SU-DHL-6 (cell line): Measurements from ENCODE around the gene UGT2A1.

Source experiments
- H2AFZ ChIP-seq: fragments of 200-600 bp; sonication (generic); 2 replicates; pipeline ENCODE4 v1.6.1; 2014; ENCODE audit warnings: low read depth, mild to moderate bottlenecking, moderate library complexity, mixed read lengths, antibody characterized with exemption, low read length; ENCODE audit not compliant: severe bottlenecking
- H3F3A ChIP-seq: fragments of 200-600 bp; shearing (Covaris generic); 2 replicates; pipeline ENCODE4 v1.6.0; 2016; ENCODE audit warnings: antibody characterized with exemption, mild to moderate bottlenecking; ENCODE audit not compliant: insufficient read depth
- H3K27ac ChIP-seq: fragments of 200-600 bp; sonication (generic); 2 replicates; pipeline ENCODE4 v1.5.1; 2016; ENCODE audit warnings: low read depth, mild to moderate bottlenecking, low read length, moderate library complexity, mixed read lengths
- H3K27me3 ChIP-seq: fragments of 200-600 bp; sonication (generic), shearing (Covaris generic); 2 replicates; pipeline ENCODE4 v1.6.0; 2014; ENCODE audit warnings: mild to moderate bottlenecking, low read length
- H3K36me3 ChIP-seq: fragments of 200-600 bp; sonication (generic); 2 replicates; pipeline ENCODE4 v1.6.1; 2014; ENCODE audit warnings: mild to moderate bottlenecking, low read length, mixed read lengths
- H3K4me2 ChIP-seq: fragments of 300-600, 200-600 bp; shearing (Covaris generic), sonication (generic); 2 replicates; pipeline ENCODE4 v1.6.0; 2014; ENCODE audit warnings: low read length, low read depth, mild to moderate bottlenecking; ENCODE audit not compliant: poor library complexity, severe bottlenecking
- H3K4me3 ChIP-seq: fragments of 200-600 bp; sonication (generic); 2 replicates; pipeline ENCODE4 v1.5.1; 2014; ENCODE audit warnings: antibody characterized with exemption, low read length, mild to moderate bottlenecking, mixed read lengths; ENCODE audit not compliant: insufficient read depth, poor library complexity, severe bottlenecking
- H3K79me2 ChIP-seq: fragments of 200-600 bp; sonication (generic); 2 replicates; pipeline ENCODE4 v1.6.1; 2014; ENCODE audit warnings: mild to moderate bottlenecking, low read length, moderate library complexity; ENCODE audit not compliant: insufficient read depth
- H3K9ac ChIP-seq: fragments of 200-600 bp; sonication (generic); 2 replicates; pipeline ENCODE4 v1.7.0; 2014; ENCODE audit warnings: mild to moderate bottlenecking, low read length
- H3K9me2 ChIP-seq: fragments of 200-600 bp; sonication (generic); replicated peaks from 2 replicates; pipeline ENCODE4 v1.6.1; 2014; ENCODE audit warnings: low read length; ENCODE audit not compliant: insufficient read depth
- H3K9me3 ChIP-seq: fragments of 200-600 bp; sonication (generic); 2 replicates; pipeline ENCODE4 v1.6.1; 2014; ENCODE audit warnings: low read length, mixed read lengths; ENCODE audit not compliant: insufficient read depth
- H4K20me1 ChIP-seq: fragments of 200-600 bp; sonication (generic); 2 replicates; pipeline ENCODE4 v1.6.1; 2014; ENCODE audit warnings: low read depth, mild to moderate bottlenecking, antibody characterized with exemption, low read length, moderate library complexity, mixed read lengths
- CTCF ChIP-seq: fragments of 200-600 bp; sonication (generic); IDR thresholded peaks from one replicate; pipeline ENCODE4 v1.5.1; 2017; ENCODE audit warnings: antibody characterized with exemption, mild to moderate bottlenecking, low read length, moderate library complexity; ENCODE audit not compliant: insufficient read depth, poor library complexity, severe bottlenecking
- EZH2phosphoT487 ChIP-seq: fragments of 200-600 bp; sonication (generic), shearing (Covaris generic); conservative IDR thresholded peaks from 2 replicates; pipeline ENCODE4 v1.6.1; 2018; ENCODE audit warnings: mild to moderate bottlenecking, antibody characterized with exemption, low read length, moderate library complexity, mixed read lengths

Gene UGT2A1

GRCh38 chr4:69697536-69698242 lies 44.6 kb upstream of the UGT2A1 start:
- no peaks in the 10 kb centered on the region for H3K79me2 ChIP-seq
- no peak overlapping the region for H3K27ac ChIP-seq
- no peak overlapping the region for H3K4me3 ChIP-seq
- H3K9ac ChIP-seq: no peak overlapping the region
- H3K4me2 ChIP-seq: no peak overlapping the region
- H3F3A ChIP-seq: no peaks in the 10 kb centered on the region
- no peaks in the 10 kb centered on the region for H3K27me3 ChIP-seq
- TF ChIP-seq EZH2phosphoT487: no peak
- TF ChIP-seq CTCF: no peak
- H4K20me1 ChIP-seq: no peaks in the 10 kb centered on the region
- H2AFZ ChIP-seq: no peak overlapping the region
- H3K36me3 ChIP-seq: no peaks in the 10 kb centered on the region
- H3K9me2 ChIP-seq: no peaks in the 10 kb centered on the region
- no peaks in the 10 kb centered on the region for H3K9me3 ChIP-seq

- no peaks in the 10 kb centered on the region for H4K20me1 ChIP-seq
- no peak overlapping the region for H3K27ac ChIP-seq
- H3F3A ChIP-seq: no peaks in the 10 kb centered on the region
- no peak overlapping the region for H3K9ac ChIP-seq
- H3K36me3 ChIP-seq: no peaks in the 10 kb centered on the region
- no peak overlapping the region for H3K4me3 ChIP-seq
- H3K79me2 ChIP-seq: no peaks in the 10 kb centered on the region
- no peaks in the 10 kb centered on the region for H3K27me3 ChIP-seq
- TF ChIP-seq CTCF (no peak), EZH2phosphoT487 (no peak)
- H3K4me2 ChIP-seq: no peak overlapping the region
- H3K9me2 ChIP-seq: no peaks in the 10 kb centered on the region
- H2AFZ ChIP-seq: no peak overlapping the region
- H3K9me3 ChIP-seq: no peaks in the 10 kb centered on the region
Measured at GRCh38 chr4:69689599-69689998, 36.6 kb upstream of the UGT2A1 start.

- Histone ChIP-seq H3K4me2 (no peak overlapping the region), H3K9me3 (no peaks in the 10 kb centered on the region), H3K36me3 (no peaks in the 10 kb centered on the region), H4K20me1 (no peaks in the 10 kb centered on the region), H3K27me3 (no peaks in the 10 kb centered on the region), H3K27ac (no peak overlapping the region), H3K79me2 (no peaks in the 10 kb centered on the region), H2AFZ (no peak overlapping the region), H3K9me2 (no peaks in the 10 kb centered on the region), H3K4me3 (no peak overlapping the region), H3F3A (no peaks in the 10 kb centered on the region), H3K9ac (no peak overlapping the region)
- no peak for TF ChIP-seq CTCF
- TF ChIP-seq EZH2phosphoT487: no peak
Measured at GRCh38 chr4:69684804-69685203, 31.8 kb upstream of the UGT2A1 start.
